H1 (cell line): ENCODE measurements around the gene GMCL2.

Source experiments
- EZH2 ChIP-seq: fragments of 200-600 bp; sonication (generic); IDR thresholded peaks from 2 replicates; pipeline ENCODE4 v1.7.1; 2012; ENCODE audit warnings: low read depth, mild to moderate bottlenecking, moderate library complexity, low read length, inconsistent platforms; ENCODE audit not compliant: severe bottlenecking
- KDM4A ChIP-seq: IDR thresholded peaks from one replicate; pipeline ENCODE4 v1.7.1; 2012; ENCODE audit warnings: low read depth, mild to moderate bottlenecking, moderate library complexity, low read length, inconsistent platforms; ENCODE audit not compliant: severe bottlenecking
- POLR2AphosphoS5 ChIP-seq: IDR thresholded peaks from 2 replicates; pipeline ENCODE4 v1.6.1; 2011; ENCODE audit warnings: low read depth, low read length
- ZNF274 ChIP-seq: IDR thresholded peaks from 2 replicates; pipeline ENCODE4 v1.7.0; 2012; ENCODE audit warnings: low read length, borderline replicate concordance; ENCODE audit errors: extremely low read depth

DNA sequence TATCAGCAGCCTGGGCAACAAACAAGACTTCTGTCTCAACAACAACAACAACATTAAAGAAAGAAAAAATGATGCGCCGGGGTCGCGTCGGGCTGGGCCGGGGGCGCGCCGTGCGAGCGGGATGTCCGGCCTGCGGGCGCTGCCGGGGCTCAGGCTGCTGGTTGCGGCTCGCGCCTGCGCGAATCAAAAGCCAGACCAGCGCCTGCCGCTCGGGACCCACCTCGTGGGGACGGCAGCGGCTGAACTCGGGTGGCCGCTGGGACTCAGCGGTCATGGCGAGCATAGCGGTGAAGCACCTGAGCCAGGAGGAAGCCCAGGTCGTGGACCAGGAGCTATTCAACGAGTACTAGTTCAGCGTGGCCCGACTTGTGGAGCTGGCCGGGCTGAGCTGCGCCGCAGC, 21.6 kb downstream of the GMCL2 start:
- TF ChIP-seq KDM4A = no peak
- TF ChIP-seq ZNF274 = no peak
- TF ChIP-seq POLR2AphosphoS5 = no peak
- TF ChIP-seq EZH2 = no peak
